IMR-90 (cell line): ENCODE results near the gene NT5C1A. TPM values are rescaled to one million over a fixed set of nuclear protein-coding genes. Genes with fewer than 3 reads are reported as not detected.

ENCODE experiments used
- ATAC-seq: fragments of 200-7000 bp; cut with Tn5 transposase; 2 replicates; pipeline ENCODE4 v1.9.1; 2020; ENCODE audit warnings: low read depth, mild to moderate bottlenecking, moderate library complexity
- BruUV-seq: library from RNA; stranded (reverse); fragments of 400-500 nt; replicated peaks from 2 replicates; lab custom pipeline; 2021; lab: Mats Ljungman, UMichigan
- CTCF ChIA-PET: fragments of 300-600 bp; formaldehyde crosslinking; extraction: SDS; loops from one replicate; lab custom pipeline; 2021; ENCODE audit warnings: antibody characterized with exemption; lab: Yijun Ruan, JAX
- POLR2A ChIA-PET: fragments of 300-600 bp; sonication (Branson Sonifier 250); formaldehyde crosslinking; loops from one replicate; lab custom pipeline; 2022; ENCODE audit warnings: antibody characterized with exemption; ENCODE audit not compliant: unreplicated experiment; lab: Charles Lee
- DNase-seq: peaks from one replicate; pipeline ENCODE4 v3.0.0; 2013
- H2AFZ ChIP-seq: replicated peaks from 2 replicates; pipeline ENCODE3; 2013; ENCODE audit warnings: low read length, mild to moderate bottlenecking; ENCODE audit not compliant: poor library complexity
- H2AK5ac ChIP-seq: 2 replicates; pipeline ENCODE4 v1.6.1; 2013; ENCODE audit warnings: low read depth, low read length, inconsistent platforms
- H2AK9ac ChIP-seq: replicated peaks from 2 replicates; pipeline ENCODE3; 2013; ENCODE audit warnings: mild to moderate bottlenecking, low read depth, low read length, moderate library complexity; ENCODE audit not compliant: poor library complexity
- H2BK120ac ChIP-seq: 2 replicates; pipeline ENCODE4 v1.6.1; 2013; ENCODE audit warnings: low read depth, low read length, inconsistent platforms
- H2BK15ac ChIP-seq: 3 replicates; pipeline ENCODE4 v1.6.1; 2013; ENCODE audit warnings: low read depth, low read length, inconsistent platforms
- H2BK20ac ChIP-seq: 2 replicates; pipeline ENCODE4 v1.6.1; 2013; ENCODE audit warnings: low read depth, mild to moderate bottlenecking, inconsistent platforms, low read length, moderate library complexity
- H2BK5ac ChIP-seq: 2 replicates; pipeline ENCODE4 v1.6.1; 2013; ENCODE audit warnings: mild to moderate bottlenecking, low read depth, low read length, inconsistent platforms; ENCODE audit not compliant: poor library complexity, severe bottlenecking
- H3K14ac ChIP-seq: replicated peaks from 2 replicates; pipeline ENCODE4 v1.6.1; 2013; ENCODE audit warnings: low read depth, low read length, inconsistent platforms
- H3K18ac ChIP-seq: 2 replicates; pipeline ENCODE4 v1.6.1; 2013; ENCODE audit warnings: low read depth, low read length, control low read depth
- H3K23ac ChIP-seq: 2 replicates; pipeline ENCODE4 v1.6.1; 2013; ENCODE audit warnings: low read depth, low read length, inconsistent platforms
- H3K27ac ChIP-seq: 2 replicates; pipeline ENCODE4 v1.5.1; 2013; ENCODE audit warnings: mild to moderate bottlenecking, control low read depth, low read length; ENCODE audit not compliant: insufficient read depth
- H3K27me3 ChIP-seq: 2 replicates; pipeline ENCODE4 v1.6.1; 2013; ENCODE audit warnings: low read length; ENCODE audit not compliant: control insufficient read depth, insufficient read depth
- H3K36me3 ChIP-seq: 2 replicates; pipeline ENCODE4 v1.6.1; 2013; ENCODE audit warnings: low read length, mixed read lengths; ENCODE audit not compliant: control insufficient read depth, insufficient read depth
- H3K4ac ChIP-seq: 2 replicates; pipeline ENCODE4 v1.6.1; 2013; ENCODE audit warnings: low read depth, low read length, inconsistent platforms
- H3K4me1 ChIP-seq: 2 replicates; pipeline ENCODE4 v1.6.1; 2013; ENCODE audit warnings: low read length, mixed read lengths; ENCODE audit not compliant: control insufficient read depth, insufficient read depth
- H3K4me2 ChIP-seq: 2 replicates; pipeline ENCODE4 v1.6.1; 2013; ENCODE audit warnings: low read depth, mild to moderate bottlenecking, control low read depth, low read length, moderate library complexity
- H3K4me3 ChIP-seq: 2 replicates; pipeline ENCODE4 v1.5.1; 2013; ENCODE audit warnings: low read depth, mild to moderate bottlenecking, control low read depth, low read length, moderate library complexity; ENCODE audit not compliant: insufficient read depth
- H3K56ac ChIP-seq: 2 replicates; pipeline ENCODE4 v1.6.1; 2013; ENCODE audit warnings: low read length, inconsistent platforms; ENCODE audit not compliant: insufficient read depth; ENCODE audit errors: extremely low read depth
- H3K79me1 ChIP-seq, 2 experiments: 2 replicates each; pipeline ENCODE4 v1.6.1; 2013; ENCODE audit warnings: low read length in 2 of 2, inconsistent platforms in 1 of 2, low read depth in 1 of 2
- H3K9ac ChIP-seq: 2 replicates; pipeline ENCODE4 v1.6.1; 2013; ENCODE audit warnings: low read depth, low read length, control low read depth
- H3K9me1 ChIP-seq: 2 replicates; pipeline ENCODE4 v1.6.1; 2013; ENCODE audit warnings: low read length, inconsistent platforms; ENCODE audit not compliant: insufficient read depth
- H3K9me3 ChIP-seq: 2 replicates; pipeline ENCODE4 v1.6.1; 2013; ENCODE audit warnings: low read length; ENCODE audit not compliant: control insufficient read depth, insufficient read depth
- H4K20me1 ChIP-seq: 2 replicates; pipeline ENCODE4 v1.6.1; 2013; ENCODE audit warnings: low read length, inconsistent platforms; ENCODE audit not compliant: insufficient read depth
- H4K5ac ChIP-seq: 2 replicates; pipeline ENCODE4 v1.6.1; 2013; ENCODE audit warnings: mild to moderate bottlenecking, low read depth, low read length, control low read depth
- H4K8ac ChIP-seq, 2 experiments: 2 replicates each; pipeline ENCODE4 v1.6.1; 2013; ENCODE audit warnings: low read depth in 2 of 2, low read length in 2 of 2, control low read depth in 1 of 2, inconsistent platforms in 1 of 2
- H4K91ac ChIP-seq: 2 replicates; pipeline ENCODE4 v1.6.1; 2013; ENCODE audit warnings: low read depth, low read length, inconsistent platforms; ENCODE audit not compliant: insufficient read depth
- BHLHE40 ChIP-seq: fragments of 150-350 bp; IDR thresholded peaks from 2 replicates; pipeline ENCODE4 v1.6.1; 2016; ENCODE audit warnings: mild to moderate bottlenecking, low read depth, low read length
- CEBPB ChIP-seq: IDR thresholded peaks from 2 replicates; pipeline ENCODE4 v1.6.1; 2012; ENCODE audit warnings: low read depth, low read length, improper control_type of control experiment
- CHD1 ChIP-seq: IDR thresholded peaks from 2 replicates; pipeline ENCODE4 v1.6.1; 2012; ENCODE audit warnings: low read depth, low read length, improper control_type of control experiment
- FOS ChIP-seq: fragments of 150-350 bp; IDR thresholded peaks from 2 replicates; pipeline ENCODE4 v1.6.1; 2016; ENCODE audit warnings: low read depth, low read length
- MAZ ChIP-seq: IDR thresholded peaks from 2 replicates; pipeline ENCODE4 v1.6.1; 2012; ENCODE audit warnings: low read depth, mild to moderate bottlenecking, low read length, improper control_type of control experiment, moderate library complexity, borderline replicate concordance
- NFE2L2 ChIP-seq: fragments of 150-350 bp; IDR thresholded peaks from 2 replicates; pipeline ENCODE4 v1.6.1; 2016; ENCODE audit warnings: low read depth, mild to moderate bottlenecking, low read length
- POLR2A ChIP-seq: IDR thresholded peaks from 2 replicates; pipeline ENCODE4 v1.6.1; 2012; ENCODE audit warnings: mild to moderate bottlenecking, low read depth, low read length
- RAD21 ChIP-seq: IDR thresholded peaks from 2 replicates; pipeline ENCODE4 v1.6.1; 2012; ENCODE audit warnings: low read length, improper control_type of control experiment
- RCOR1 ChIP-seq: IDR thresholded peaks from 2 replicates; pipeline ENCODE4 v1.6.1; 2012; ENCODE audit warnings: mild to moderate bottlenecking, low read length, improper control_type of control experiment; ENCODE audit not compliant: insufficient replicate concordance
- RFX5 ChIP-seq: IDR thresholded peaks from 2 replicates; pipeline ENCODE4 v1.8.0; 2012; ENCODE audit warnings: low read depth, mild to moderate bottlenecking, low read length, moderate library complexity
- SMC3 ChIP-seq: fragments of 150-350 bp; IDR thresholded peaks from 2 replicates; pipeline ENCODE4 v1.6.1; 2016; ENCODE audit warnings: low read depth, mild to moderate bottlenecking, antibody characterized with exemption, low read length, moderate library complexity
- WGBS, 2 experiments: methylation state at CpG; one replicate each; pipeline versions ENCODE4 v1.1.5 to v1.1.7; 2013; ENCODE audit warnings: missing lambda C conversion rate in 2 of 2; ENCODE audit not compliant: insufficient read length in 1 of 2; ENCODE audit errors: extremely low coverage in 2 of 2; 5-methylcytosine and 5-hydroxymethylcytosine counted together
- dilution Hi-C: fragments of 300-500 bp; cut with HindIII; formaldehyde crosslinking; loops from one replicate; pipeline ENCODE4 v1.14.3; 2018; ENCODE audit warnings: low sequenced_read_pairs; ENCODE audit not compliant: unreplicated experiment
- in situ Hi-C: fragments of 300-500 bp; cut with MboI; formaldehyde crosslinking; loops from 3 replicates; pipeline ENCODE4 v1.14.3; 2019; ENCODE audit warnings: low sequenced_read_pairs, inconsistent platforms, mixed read lengths
- intact Hi-C: fragments of 100-400 bp; cut with micrococcal nuclease; formaldehyde crosslinking; loops from 2 replicates; pipeline ENCODE4 v1.10.0; 2022
- polyA plus RNA-seq, 3 experiments: library from polyadenylated mRNA; depleted of rRNA; stranded (reverse); fragments of >200 nt; gene quantifications; 2 replicates each; pipeline ENCODE4 v1.2.3, GENCODE V29; 2012; ENCODE audit warnings: low replicate concordance in 1 of 3
- total RNA-seq: library from RNA; depleted of rRNA; stranded (reverse); fragments of >200 nt; gene quantifications from 2 replicates; pipeline ENCODE4 v1.2.3, GENCODE V29; 2012
- TF ChIP-seq, protein P1 (sequence below): conservative IDR thresholded peaks from 2 replicates; pipeline ENCODE4 v1.5.1; 2012; ENCODE audit warnings: mild to moderate bottlenecking, low read depth, low read length, improper control_type of control experiment
- TF ChIP-seq, protein P2 (sequence below): fragments of 150-350 bp; IDR thresholded peaks from 2 replicates; pipeline ENCODE4 v1.6.1; 2016; ENCODE audit warnings: low read depth, mild to moderate bottlenecking, low read length, moderate library complexity, borderline replicate concordance

NT5C1A gene
- total and polyA plus RNA-seq, 2 of the 4 experiments (the other 2 are of a cell fraction) = not detected

- no peak overlapping the region for H3K4me2 ChIP-seq
- no peak overlapping the region for H4K8ac ChIP-seq
- ATAC-seq (no peak), DNase-seq (no peak)
- no peak overlapping the region for H3K56ac ChIP-seq
- no peaks in the 10 kb centered on the region for H3K4me1 ChIP-seq
- no peak overlapping the region for H2BK5ac ChIP-seq
- H3K18ac ChIP-seq = no peak overlapping the region
- ChIA-PET POLR2A (no interaction called here), CTCF (no interaction called here)
- no peak overlapping the region for H3K4me3 ChIP-seq
- no peak overlapping the region for H4K5ac ChIP-seq
- no CpG with 5 or more reads among the region's 3 CpGs for WGBS, 2 experiments
- no peak overlapping the region for H2BK120ac ChIP-seq
- no peak for TF ChIP-seq CHD1
- TF ChIP-seq NFE2L2 = no peak
- TF ChIP-seq MAZ = no peak
- TF ChIP-seq CEBPB = no peak
- TF ChIP-seq SMC3 = no peak
- TF ChIP-seq RFX5 = no peak
- TF ChIP-seq, protein P1, sequence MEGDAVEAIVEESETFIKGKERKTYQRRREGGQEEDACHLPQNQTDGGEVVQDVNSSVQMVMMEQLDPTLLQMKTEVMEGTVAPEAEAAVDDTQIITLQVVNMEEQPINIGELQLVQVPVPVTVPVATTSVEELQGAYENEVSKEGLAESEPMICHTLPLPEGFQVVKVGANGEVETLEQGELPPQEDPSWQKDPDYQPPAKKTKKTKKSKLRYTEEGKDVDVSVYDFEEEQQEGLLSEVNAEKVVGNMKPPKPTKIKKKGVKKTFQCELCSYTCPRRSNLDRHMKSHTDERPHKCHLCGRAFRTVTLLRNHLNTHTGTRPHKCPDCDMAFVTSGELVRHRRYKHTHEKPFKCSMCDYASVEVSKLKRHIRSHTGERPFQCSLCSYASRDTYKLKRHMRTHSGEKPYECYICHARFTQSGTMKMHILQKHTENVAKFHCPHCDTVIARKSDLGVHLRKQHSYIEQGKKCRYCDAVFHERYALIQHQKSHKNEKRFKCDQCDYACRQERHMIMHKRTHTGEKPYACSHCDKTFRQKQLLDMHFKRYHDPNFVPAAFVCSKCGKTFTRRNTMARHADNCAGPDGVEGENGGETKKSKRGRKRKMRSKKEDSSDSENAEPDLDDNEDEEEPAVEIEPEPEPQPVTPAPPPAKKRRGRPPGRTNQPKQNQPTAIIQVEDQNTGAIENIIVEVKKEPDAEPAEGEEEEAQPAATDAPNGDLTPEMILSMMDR = no peak
- TF ChIP-seq FOS = no peak
- no peak for TF ChIP-seq BHLHE40
- no peak for TF ChIP-seq RCOR1
- no peak for TF ChIP-seq POLR2A
- no peak for TF ChIP-seq RAD21
- TF ChIP-seq, protein P2, sequence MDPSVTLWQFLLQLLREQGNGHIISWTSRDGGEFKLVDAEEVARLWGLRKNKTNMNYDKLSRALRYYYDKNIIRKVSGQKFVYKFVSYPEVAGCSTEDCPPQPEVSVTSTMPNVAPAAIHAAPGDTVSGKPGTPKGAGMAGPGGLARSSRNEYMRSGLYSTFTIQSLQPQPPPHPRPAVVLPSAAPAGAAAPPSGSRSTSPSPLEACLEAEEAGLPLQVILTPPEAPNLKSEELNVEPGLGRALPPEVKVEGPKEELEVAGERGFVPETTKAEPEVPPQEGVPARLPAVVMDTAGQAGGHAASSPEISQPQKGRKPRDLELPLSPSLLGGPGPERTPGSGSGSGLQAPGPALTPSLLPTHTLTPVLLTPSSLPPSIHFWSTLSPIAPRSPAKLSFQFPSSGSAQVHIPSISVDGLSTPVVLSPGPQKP = no peak
- H4K91ac ChIP-seq = no peak overlapping the region
- no peak overlapping the region for H2AK5ac ChIP-seq
- H3K27me3 ChIP-seq = peaks cover 87% of the 10 kb centered on the region
- H2AFZ ChIP-seq = no peak overlapping the region
- no peaks in the 10 kb centered on the region; the same call in 1 of the 2 replicates for H4K20me1 ChIP-seq
- H3K4ac ChIP-seq = no peak overlapping the region
- intact Hi-C loops (no loop called here), dilution Hi-C loops (no loop called here), in situ Hi-C loops (no loop called here)
- no peak overlapping the region for H3K23ac ChIP-seq
- H3K9ac ChIP-seq = no peak overlapping the region
- H3K27ac ChIP-seq = no peak overlapping the region
- no peak overlapping the region for H2AK9ac ChIP-seq
- no TSS peak for BruUV-seq
- peaks cover 4% of the 10 kb centered on the region for H3K9me3 ChIP-seq
- H3K9me1 ChIP-seq = no peaks in the 10 kb centered on the region
- H3K79me1 ChIP-seq = no peaks in the 10 kb centered on the region
- H2BK15ac ChIP-seq = no peak overlapping the region
- no peak overlapping the region for H3K14ac ChIP-seq
- H3K36me3 ChIP-seq = no peaks in the 10 kb centered on the region
- H2BK20ac ChIP-seq = no peak overlapping the region
Measured at GRCh38 chr1:39685071-39685470, 13.2 kb upstream of the NT5C1A start.
